SU-DHL-6 (cell line): ENCODE results near the gene GPR15.

Experiments
- H2AFZ ChIP-seq: fragments of 200-600 bp; sonication (generic); 2 replicates; pipeline ENCODE4 v1.6.1; 2014; ENCODE audit warnings: low read depth, mild to moderate bottlenecking, moderate library complexity, mixed read lengths, antibody characterized with exemption, low read length; ENCODE audit not compliant: severe bottlenecking
- H3F3A ChIP-seq: fragments of 200-600 bp; shearing (Covaris generic); 2 replicates; pipeline ENCODE4 v1.6.0; 2016; ENCODE audit warnings: antibody characterized with exemption, mild to moderate bottlenecking; ENCODE audit not compliant: insufficient read depth
- H3K27ac ChIP-seq: fragments of 200-600 bp; sonication (generic); 2 replicates; pipeline ENCODE4 v1.5.1; 2016; ENCODE audit warnings: low read depth, mild to moderate bottlenecking, low read length, moderate library complexity, mixed read lengths
- H3K27me3 ChIP-seq: fragments of 200-600 bp; sonication (generic), shearing (Covaris generic); 2 replicates; pipeline ENCODE4 v1.6.0; 2014; ENCODE audit warnings: mild to moderate bottlenecking, low read length
- H3K36me3 ChIP-seq: fragments of 200-600 bp; sonication (generic); 2 replicates; pipeline ENCODE4 v1.6.1; 2014; ENCODE audit warnings: mild to moderate bottlenecking, low read length, mixed read lengths
- H3K4me2 ChIP-seq: fragments of 300-600, 200-600 bp; shearing (Covaris generic), sonication (generic); 2 replicates; pipeline ENCODE4 v1.6.0; 2014; ENCODE audit warnings: low read length, low read depth, mild to moderate bottlenecking; ENCODE audit not compliant: poor library complexity, severe bottlenecking
- H3K4me3 ChIP-seq: fragments of 200-600 bp; sonication (generic); 2 replicates; pipeline ENCODE4 v1.5.1; 2014; ENCODE audit warnings: antibody characterized with exemption, low read length, mild to moderate bottlenecking, mixed read lengths; ENCODE audit not compliant: insufficient read depth, poor library complexity, severe bottlenecking
- H3K79me2 ChIP-seq: fragments of 200-600 bp; sonication (generic); 2 replicates; pipeline ENCODE4 v1.6.1; 2014; ENCODE audit warnings: mild to moderate bottlenecking, low read length, moderate library complexity; ENCODE audit not compliant: insufficient read depth
- H3K9ac ChIP-seq: fragments of 200-600 bp; sonication (generic); 2 replicates; pipeline ENCODE4 v1.7.0; 2014; ENCODE audit warnings: mild to moderate bottlenecking, low read length
- H3K9me2 ChIP-seq: fragments of 200-600 bp; sonication (generic); replicated peaks from 2 replicates; pipeline ENCODE4 v1.6.1; 2014; ENCODE audit warnings: low read length; ENCODE audit not compliant: insufficient read depth
- H3K9me3 ChIP-seq: fragments of 200-600 bp; sonication (generic); 2 replicates; pipeline ENCODE4 v1.6.1; 2014; ENCODE audit warnings: low read length, mixed read lengths; ENCODE audit not compliant: insufficient read depth
- H4K20me1 ChIP-seq: fragments of 200-600 bp; sonication (generic); 2 replicates; pipeline ENCODE4 v1.6.1; 2014; ENCODE audit warnings: low read depth, mild to moderate bottlenecking, antibody characterized with exemption, low read length, moderate library complexity, mixed read lengths
- EZH2phosphoT487 ChIP-seq: fragments of 200-600 bp; sonication (generic), shearing (Covaris generic); conservative IDR thresholded peaks from 2 replicates; pipeline ENCODE4 v1.6.1; 2018; ENCODE audit warnings: mild to moderate bottlenecking, antibody characterized with exemption, low read length, moderate library complexity, mixed read lengths
- TF ChIP-seq, protein P1 (sequence below): fragments of 200-600 bp; sonication (generic); IDR thresholded peaks from one replicate; pipeline ENCODE4 v1.5.1; 2017; ENCODE audit warnings: antibody characterized with exemption, mild to moderate bottlenecking, low read length, moderate library complexity; ENCODE audit not compliant: insufficient read depth, poor library complexity, severe bottlenecking

GPR15 gene

DNA sequence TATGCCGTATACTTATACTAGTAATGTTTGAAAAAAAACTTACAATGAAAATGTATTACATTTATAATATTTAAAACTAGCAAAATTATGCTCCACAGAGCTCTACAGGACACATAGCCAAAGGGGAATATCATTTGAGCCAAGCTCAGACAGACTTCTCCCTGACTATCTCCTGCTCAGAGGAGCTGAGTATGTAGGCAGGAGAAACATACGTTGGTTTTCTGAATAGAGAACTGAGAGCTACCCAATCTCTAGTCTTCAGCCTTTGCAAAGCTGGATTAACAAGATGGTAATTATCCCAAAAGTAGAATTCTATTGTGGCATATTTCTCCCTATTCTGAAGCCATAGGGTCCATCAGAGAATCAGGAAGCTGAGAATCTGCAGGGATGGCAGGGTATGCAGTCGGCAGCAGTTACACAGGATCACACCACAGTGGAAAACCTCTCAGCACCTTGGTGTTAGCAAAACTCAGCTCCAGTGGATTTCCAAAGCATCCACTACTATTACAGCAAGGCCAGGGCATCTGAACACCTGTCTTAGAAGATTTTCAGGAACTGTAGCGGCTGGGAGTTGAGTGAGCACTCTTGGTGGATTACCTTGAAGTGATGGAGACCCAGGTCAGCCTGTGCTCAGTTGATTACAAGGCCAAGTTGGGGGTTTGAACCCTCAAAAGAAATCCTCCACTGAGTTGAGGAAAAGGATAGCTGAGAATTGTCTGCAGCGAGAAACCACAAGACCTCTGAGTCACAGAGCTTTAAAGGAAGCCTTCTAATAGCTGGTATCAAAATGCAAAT is 30.1 kb downstream of the GPR15 start:
- no peaks in the 10 kb centered on the region for H3K9me3 ChIP-seq
- no peaks in the 10 kb centered on the region for H3K27me3 ChIP-seq
- peak overlapping the region; percentile 39 for H3K9ac ChIP-seq
- no peaks in the 10 kb centered on the region for H3K36me3 ChIP-seq
- H3K79me2 ChIP-seq = no peaks in the 10 kb centered on the region
- peak overlapping the region; percentile 80 for H3K4me2 ChIP-seq
- H3F3A ChIP-seq = peaks cover 58% of the 10 kb centered on the region
- no peak overlapping the region for H2AFZ ChIP-seq
- peak overlapping the region; percentile 29 for H3K4me3 ChIP-seq
- H3K27ac ChIP-seq = peak overlapping the region; percentile 92
- no peaks in the 10 kb centered on the region for H3K9me2 ChIP-seq
- TF ChIP-seq, protein P1, sequence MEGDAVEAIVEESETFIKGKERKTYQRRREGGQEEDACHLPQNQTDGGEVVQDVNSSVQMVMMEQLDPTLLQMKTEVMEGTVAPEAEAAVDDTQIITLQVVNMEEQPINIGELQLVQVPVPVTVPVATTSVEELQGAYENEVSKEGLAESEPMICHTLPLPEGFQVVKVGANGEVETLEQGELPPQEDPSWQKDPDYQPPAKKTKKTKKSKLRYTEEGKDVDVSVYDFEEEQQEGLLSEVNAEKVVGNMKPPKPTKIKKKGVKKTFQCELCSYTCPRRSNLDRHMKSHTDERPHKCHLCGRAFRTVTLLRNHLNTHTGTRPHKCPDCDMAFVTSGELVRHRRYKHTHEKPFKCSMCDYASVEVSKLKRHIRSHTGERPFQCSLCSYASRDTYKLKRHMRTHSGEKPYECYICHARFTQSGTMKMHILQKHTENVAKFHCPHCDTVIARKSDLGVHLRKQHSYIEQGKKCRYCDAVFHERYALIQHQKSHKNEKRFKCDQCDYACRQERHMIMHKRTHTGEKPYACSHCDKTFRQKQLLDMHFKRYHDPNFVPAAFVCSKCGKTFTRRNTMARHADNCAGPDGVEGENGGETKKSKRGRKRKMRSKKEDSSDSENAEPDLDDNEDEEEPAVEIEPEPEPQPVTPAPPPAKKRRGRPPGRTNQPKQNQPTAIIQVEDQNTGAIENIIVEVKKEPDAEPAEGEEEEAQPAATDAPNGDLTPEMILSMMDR = no peak
- TF ChIP-seq EZH2phosphoT487 = no peak
- no peaks in the 10 kb centered on the region for H4K20me1 ChIP-seq

- H3K4me3 ChIP-seq = no peak overlapping the region
- H4K20me1 ChIP-seq = no peaks in the 10 kb centered on the region
- H3K9me3 ChIP-seq = no peaks in the 10 kb centered on the region
- no peak for TF ChIP-seq EZH2phosphoT487
- TF ChIP-seq, protein P1 = no peak
- no peaks in the 10 kb centered on the region for H3K27me3 ChIP-seq
- no peak overlapping the region for H2AFZ ChIP-seq
- no peaks in the 10 kb centered on the region for H3K9me2 ChIP-seq
- H3K4me2 ChIP-seq = peak overlapping the region; percentile 80
- no peaks in the 10 kb centered on the region for H3K79me2 ChIP-seq
- peaks cover 69% of the 10 kb centered on the region for H3F3A ChIP-seq
- H3K9ac ChIP-seq = peak overlapping the region; percentile 39
- peak overlapping the region; percentile 92 for H3K27ac ChIP-seq
- H3K36me3 ChIP-seq = no peaks in the 10 kb centered on the region
Measured at GRCh38 chr3:98563661-98564281, 32.0 kb downstream of the GPR15 start.

GRCh38 chr3:98564282-98565005 is 32.7 kb downstream of the GPR15 start:
- peak overlapping the region; percentile 92 for H3K27ac ChIP-seq
- H3K79me2 ChIP-seq = no peaks in the 10 kb centered on the region
- H3K9ac ChIP-seq = peak overlapping the region; percentile 51

More at GRCh38 chr3:98564282-98565005, 32.7 kb downstream of the GPR15 start:
- Histone ChIP-seq H3K9me3 (no peaks in the 10 kb centered on the region), H4K20me1 (no peaks in the 10 kb centered on the region), H2AFZ (no peak overlapping the region), H3K9me2 (no peaks in the 10 kb centered on the region), H3F3A (peaks cover 69% of the 10 kb centered on the region), H3K4me2 (peak overlapping the region; percentile 80), H3K4me3 (peak overlapping the region; percentile 22), H3K27me3 (no peaks in the 10 kb centered on the region), H3K36me3 (no peaks in the 10 kb centered on the region)
- TF ChIP-seq, protein P1 = no peak
- TF ChIP-seq EZH2phosphoT487 = no peak
